Activated CD4-positive, CD25-positive, alpha-beta regulatory T cell treated with anti-CD3 and anti-CD28 coated beads, Interleukin-2, amount 50 U/mL, for 16 hours (primary cell): ENCODE data around the gene RPUSD3.

Source experiments
- DNase-seq: peaks from one replicate; pipeline ENCODE4 v3.0.0-alpha.2; 2020; ENCODE audit warnings: low read depth, low spot score

RPUSD3 gene

DNA sequence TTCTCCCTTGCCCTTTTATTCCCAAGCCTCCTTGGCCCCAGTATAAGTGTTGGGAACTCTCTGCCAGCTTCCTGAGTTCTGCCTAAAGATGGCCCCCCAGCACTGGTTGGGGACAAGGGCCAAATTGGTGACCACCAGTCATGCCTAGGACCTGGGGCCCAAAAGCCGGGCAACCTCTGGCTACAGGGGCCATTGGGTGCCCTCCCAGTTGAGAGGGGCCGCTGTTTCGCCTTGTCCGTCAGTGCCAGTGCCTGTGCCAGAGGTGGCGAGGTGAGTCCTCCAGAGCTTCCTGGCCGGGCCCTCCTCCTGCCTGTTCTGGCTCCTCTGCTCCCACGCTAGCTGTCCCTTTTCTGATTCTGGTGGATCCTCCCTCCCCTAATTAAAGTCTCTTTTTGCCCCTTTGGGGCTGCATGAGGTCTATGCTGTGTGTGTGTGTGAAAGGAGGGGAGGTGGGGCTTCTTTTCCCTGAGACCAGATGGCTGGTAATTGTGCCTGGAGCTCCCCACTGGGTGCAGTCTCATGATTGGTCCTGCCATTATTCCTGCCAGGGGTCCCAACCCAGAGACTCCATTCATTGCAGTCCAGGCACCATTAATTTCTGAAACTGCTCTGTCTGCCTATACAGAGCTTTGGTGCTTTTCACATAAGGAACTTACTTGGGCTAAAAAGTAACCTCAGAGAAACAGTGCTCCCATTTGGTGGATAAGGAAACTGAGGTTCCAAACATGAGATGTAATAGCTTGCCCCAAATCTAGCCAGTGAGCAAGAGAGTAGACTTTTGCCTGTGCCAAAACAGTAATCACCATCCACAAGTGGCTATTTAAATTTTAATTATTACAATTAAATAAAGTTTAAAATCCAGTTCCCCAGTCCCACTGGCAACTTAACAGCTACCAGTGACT is 36.9 kb downstream of the RPUSD3 start:
- no peak for DNase-seq

DNA sequence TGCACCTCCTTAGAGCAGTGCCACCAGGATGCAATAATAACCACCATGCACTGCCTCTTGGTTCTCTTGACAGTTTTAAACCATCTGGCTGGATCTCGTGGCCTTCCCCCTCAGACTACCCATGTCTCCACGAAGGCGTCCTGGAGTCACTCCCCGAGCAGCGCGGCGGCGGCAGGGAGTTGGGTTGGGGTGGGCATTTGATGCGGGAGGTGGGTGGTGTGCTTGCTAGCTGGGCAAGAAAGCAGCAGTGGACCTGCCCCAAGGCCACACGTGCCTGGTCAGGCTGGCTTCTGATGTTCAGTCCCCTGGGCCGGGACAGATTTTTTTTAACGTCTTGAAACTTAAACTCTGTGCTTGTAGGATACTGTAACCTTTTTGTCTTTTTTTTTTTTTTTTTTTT is 37.7 kb downstream of the RPUSD3 start:
- DNase-seq, result no peak

DNA sequence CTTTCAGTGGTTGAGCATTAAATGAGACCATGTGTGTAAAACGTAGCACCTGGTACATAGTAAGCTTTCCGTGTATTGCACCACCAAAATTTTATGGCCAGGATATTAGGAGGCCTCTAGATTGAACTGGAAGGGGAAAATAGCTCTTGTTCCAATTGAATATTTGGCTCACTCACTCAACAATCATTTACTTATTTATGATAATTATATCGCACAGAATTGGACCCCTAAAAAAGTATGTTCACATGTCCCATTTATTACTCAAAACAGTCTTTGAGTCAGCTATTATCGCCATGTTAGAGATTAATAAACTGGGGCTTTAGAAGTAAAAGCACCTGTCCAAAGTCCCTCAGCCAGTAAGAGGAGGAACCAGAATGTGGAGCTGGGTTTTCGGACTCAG is 38.8 kb downstream of the RPUSD3 start:
- no peak for DNase-seq

GRCh38 chr3:9803494-9803893 is 40.3 kb downstream of the RPUSD3 start:
- no peak for DNase-seq

GRCh38 chr3:9800529-9800928 is 43.3 kb downstream of the RPUSD3 start:
- DNase-seq, result no peak

DNA sequence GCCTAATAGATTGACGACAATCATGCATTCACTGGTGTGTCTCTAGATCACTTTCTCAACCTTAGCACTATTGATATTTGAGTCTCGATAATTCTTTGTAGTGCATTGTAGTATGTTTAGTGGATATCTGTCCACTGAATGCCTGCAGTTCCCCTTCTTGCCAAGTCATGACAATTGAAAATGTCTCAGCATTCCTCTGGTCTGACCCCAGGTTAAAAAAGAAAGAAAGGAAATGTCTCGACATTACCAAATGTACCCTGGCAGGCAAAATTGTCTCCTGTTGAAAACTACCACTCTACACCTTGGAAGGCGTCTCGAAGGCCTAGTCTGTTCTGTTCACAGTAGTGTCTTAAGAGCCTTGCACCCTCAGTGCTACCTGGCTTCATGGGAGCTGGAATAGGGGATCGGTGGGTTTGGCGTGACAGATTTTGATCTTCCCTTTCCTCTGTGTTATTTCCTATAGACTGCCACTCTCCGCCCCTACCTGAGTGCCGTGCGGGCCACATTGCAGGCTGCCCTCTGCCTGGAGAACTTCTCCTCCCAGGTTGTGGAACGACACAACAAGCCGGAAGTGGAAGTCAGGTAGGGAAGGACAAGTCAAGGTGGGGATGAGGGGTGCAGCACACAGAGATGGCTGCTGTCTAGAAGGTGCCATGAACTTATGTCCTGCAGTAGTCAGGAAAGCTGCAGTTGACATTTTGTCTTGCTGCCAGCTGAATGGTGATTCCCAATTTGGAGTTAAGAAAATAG is 46.4 kb downstream of the RPUSD3 start:
- no peak for DNase-seq

- DNase-seq, result no peak
These were observed 48.6 kb downstream of the RPUSD3 start for GRCh38 chr3:9795207-9795606.

DNA sequence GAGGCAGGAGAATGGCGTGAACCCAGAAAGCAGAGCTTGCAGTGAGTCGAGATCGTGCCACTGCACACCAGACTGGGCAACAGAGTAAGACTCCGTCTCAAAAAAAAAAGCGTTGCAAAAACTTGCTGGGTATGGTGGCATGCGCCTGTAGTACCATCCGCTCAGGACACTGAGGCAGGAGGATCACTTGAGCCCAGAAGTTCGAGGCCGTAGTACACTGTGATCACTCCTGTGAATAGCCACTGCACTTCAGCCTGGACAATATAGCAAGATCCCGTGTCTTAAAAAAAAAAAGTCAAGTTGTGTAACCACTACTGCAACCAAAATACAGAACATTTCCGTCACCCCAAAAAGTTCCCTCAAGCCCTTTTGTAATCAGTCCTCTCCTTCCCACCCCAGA is 49.4 kb downstream of the RPUSD3 start:
- no peak for DNase-seq

GRCh38 chr3:9793161-9793781 is 50.5 kb downstream of the RPUSD3 start:
- DNase-seq, result no peak

- peak; percentile 81 for DNase-seq
These were observed 51.2 kb downstream of the RPUSD3 start, which contains the start of the genes ARPC4 and TADA3 for GRCh38 chr3:9792405-9793160. TSS of gene ARPC4 (plus strand) at chr3:9793082. CDS start at chr3:9793122, 40 bp downstream. TSS of gene TADA3 (minus strand) at chr3:9792473. CDS start at chr3:9791466, 1,007 bp downstream.

DNA sequence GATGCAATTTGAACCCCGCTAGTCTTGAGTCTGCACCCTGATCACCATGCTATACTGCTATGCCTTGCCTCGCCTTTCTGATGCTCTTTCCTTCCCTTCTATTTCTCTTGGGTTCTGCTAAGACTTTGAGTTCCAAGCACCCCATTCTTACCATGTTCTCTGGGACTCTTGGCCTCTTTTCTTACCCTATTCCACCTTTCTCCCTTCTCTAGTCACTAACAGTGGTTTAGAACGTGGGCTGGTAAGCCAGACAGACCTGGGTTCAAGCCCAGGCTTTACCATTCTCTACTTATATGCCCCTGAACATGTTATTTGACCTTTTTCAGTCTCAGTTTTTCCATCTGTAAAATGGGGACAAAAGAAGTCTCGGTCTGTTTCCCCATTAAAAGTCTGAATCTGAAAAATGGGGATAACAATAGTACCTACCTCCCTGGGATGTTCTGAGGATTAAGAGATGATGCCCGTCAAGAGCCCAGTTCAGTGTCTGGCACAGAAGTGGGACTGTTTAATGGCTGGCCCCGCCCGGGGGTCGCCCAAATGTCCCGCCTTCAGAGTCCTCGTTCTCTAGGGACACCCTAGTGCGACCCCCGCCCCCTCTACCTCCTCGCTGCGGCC is 51.9 kb downstream of the RPUSD3 start:
- no peak for DNase-seq

- DNase-seq, result no peak
These were observed 52.7 kb downstream of the RPUSD3 start for GRCh38 chr3:9791127-9791526.
